AG04449 (cell line): ENCODE measurements around the gene POLR2E.

Experiments used
- CTCF ChIA-PET: fragments of 350-600 bp; formaldehyde crosslinking; extraction: SDS; loops from one replicate; lab custom pipeline; 2021; ENCODE audit warnings: antibody characterized with exemption; lab: Yijun Ruan, JAX
- POLR2A ChIA-PET: fragments of 400-600, 350-600 bp; formaldehyde crosslinking; extraction: SDS; loops from one replicate; lab custom pipeline; 2020; ENCODE audit warnings: antibody characterized with exemption, inconsistent platforms; lab: Yijun Ruan, JAX
- DNase-seq: peaks from one replicate; pipeline ENCODE4 v3.0.0-alpha.2; 2010; ENCODE audit warnings: low read depth, low spot score
- H3K4me3 ChIP-seq: 2 replicates; pipeline ENCODE4 v1.5.1; 2011; ENCODE audit warnings: low read depth, mild to moderate bottlenecking, control low read depth, low read length
- CTCF ChIP-seq: IDR thresholded peaks from one replicate; pipeline ENCODE4 v1.5.1; 2011; ENCODE audit warnings: mild to moderate bottlenecking, moderate library complexity, low read length, control low read depth, inconsistent platforms; ENCODE audit not compliant: insufficient read depth; ENCODE audit errors: missing control alignments

The POLR2E gene

GRCh38 chr19:1104311-1105007, 9.3 kb upstream of the POLR2E start:
- CTCF ChIA-PET: interaction anchor here (1.0 to 4.4 kb wide), 4 partner anchors 8 to 134 kb away, joined by 3 to 30 read pairs (median 4); partner anchors contain the start of gene CBARP
- no peak for TF ChIP-seq CTCF
- POLR2A ChIA-PET: interaction anchor here (0.7 to 3.4 kb wide), 6 partner anchors 8 to 105 kb away, joined by 3 to 41 read pairs (median 3); partner anchors contain the start of genes ABCA7 and CNN2
- no peak for DNase-seq
- peak overlapping the region; percentile 78 for H3K4me3 ChIP-seq

- peak; percentile 93 for DNase-seq
- TF ChIP-seq CTCF: no peak
- CTCF ChIA-PET: interaction anchor here (0.8 to 4.4 kb wide), 4 partner anchors 9 to 135 kb away, joined by 3 to 30 read pairs (median 4); partner anchors contain the start of gene CBARP
- POLR2A ChIA-PET: interaction anchor here (1.0 to 3.4 kb wide), 4 partner anchors 9 to 106 kb away, joined by 3 to 41 read pairs (median 9); partner anchors contain the start of gene CNN2
- peak within 1 kb of the TSS; percentile 78 for H3K4me3 ChIP-seq
Observed at GRCh38 chr19:1103708-1104310, 8.6 kb upstream of the POLR2E start, which contains the start of gene GPX4. TSS of gene GPX4 (plus strand) at chr19:1103994. CDS start at chr19:1104044, 50 bp downstream.

- H3K4me3 ChIP-seq: peak overlapping the region; percentile 43
- no peak for DNase-seq
- ChIA-PET CTCF (interaction anchor here (0.7 to 4.4 kb wide), 4 partner anchors 10 to 138 kb away, joined by 3 to 30 read pairs (median 7); partner anchors contain the start of gene ATP5F1D), POLR2A (interaction anchor here (0.6 to 3.4 kb wide), 7 partner anchors 10 to 166 kb away, joined by 3 to 41 read pairs (median 3); partner anchors contain the start of genes CIRBP and CNN2)
- no peak for TF ChIP-seq CTCF
Observed at GRCh38 chr19:1103132-1103707, 8.0 kb upstream of the POLR2E start.

GRCh38 chr19:1102407-1103131, 7.4 kb upstream of the POLR2E start:
- CTCF ChIA-PET: interaction anchor here (0.7 to 4.4 kb wide), 5 partner anchors 10 to 139 kb away, joined by 3 to 30 read pairs (median 3); partner anchors contain the start of gene ATP5F1D
- TF ChIP-seq CTCF: no peak
- POLR2A ChIA-PET: interaction anchor here (0.6 to 3.4 kb wide), 9 partner anchors 9 to 167 kb away, joined by 3 to 41 read pairs (median 3); partner anchors contain the start of genes CBARP, CIRBP and CNN2
- peak; percentile 98 for DNase-seq
- H3K4me3 ChIP-seq: peak overlapping the region; percentile 32

GRCh38 chr19:1101337-1101698, 6.1 kb upstream of the POLR2E start:
- ChIA-PET POLR2A (interaction anchor here (1.0 to 1.1 kb wide), 2 partner anchors 75 to 168 kb away, joined by 3 to 4 read pairs; partner anchors contain the start of genes CIRBP and CNN2), CTCF (interaction anchor here (1.0 to 4.4 kb wide), 6 partner anchors 12 to 143 kb away, joined by 3 to 30 read pairs (median 4); partner anchors contain the start of gene ATP5F1D)
- TF ChIP-seq CTCF: no peak
- no peak overlapping the region for H3K4me3 ChIP-seq
- no peak for DNase-seq
